ENCODE results near the gene SEC61A2.

SEC61A2 gene

DNA sequence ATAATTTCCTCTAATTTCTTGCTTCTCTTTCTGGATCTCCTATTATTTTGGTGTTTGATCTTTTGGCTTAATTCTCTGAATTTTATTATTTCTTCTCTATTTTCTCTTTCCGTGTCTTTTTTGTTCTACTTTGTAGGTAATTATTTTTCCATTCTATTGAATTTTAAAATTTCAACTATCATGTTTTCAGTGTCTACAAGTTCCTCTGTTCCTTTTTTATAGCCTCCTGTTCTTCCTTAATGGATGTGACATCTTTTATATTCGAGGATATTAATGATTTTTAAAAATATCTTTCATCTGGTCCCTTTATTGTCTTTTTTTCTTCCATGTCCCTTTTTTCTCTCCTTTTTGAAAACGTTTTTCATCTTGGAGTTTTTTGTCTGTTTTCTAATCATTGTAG lies 77.6 kb downstream of the SEC61A2 start:
- H3K27me3 ChIP-seq (ENCODE audit: insufficient read depth, low read length, poor library complexity, severe bottlenecking): no peaks in the 10 kb centered on the region
- H3K36me3 ChIP-seq (ENCODE audit: insufficient read depth, low read length): peaks cover 56% of the 10 kb centered on the region; the same call in 1 of the 2 replicates
- no peak overlapping the region for H3K4me2 ChIP-seq (ENCODE audit: low read depth, low read length, poor library complexity, severe bottlenecking)
- H3K9me2 ChIP-seq (replicated peaks; ENCODE audit: low read depth, low read length): no peaks in the 10 kb centered on the region
- H3K4me1 ChIP-seq (ENCODE audit: insufficient read depth, low read length, poor library complexity, severe bottlenecking): no peaks in the 10 kb centered on the region
- H3K9ac ChIP-seq (ENCODE audit: low read depth, low read length, poor library complexity, severe bottlenecking): no peak overlapping the region
- no peak overlapping the region for H2AFZ ChIP-seq (ENCODE audit: low read length)
- peaks cover 18% of the 10 kb centered on the region for H4K20me1 ChIP-seq (ENCODE audit: insufficient read depth, low read length, poor library complexity, severe bottlenecking)
- TF ChIP-seq, protein P1, sequence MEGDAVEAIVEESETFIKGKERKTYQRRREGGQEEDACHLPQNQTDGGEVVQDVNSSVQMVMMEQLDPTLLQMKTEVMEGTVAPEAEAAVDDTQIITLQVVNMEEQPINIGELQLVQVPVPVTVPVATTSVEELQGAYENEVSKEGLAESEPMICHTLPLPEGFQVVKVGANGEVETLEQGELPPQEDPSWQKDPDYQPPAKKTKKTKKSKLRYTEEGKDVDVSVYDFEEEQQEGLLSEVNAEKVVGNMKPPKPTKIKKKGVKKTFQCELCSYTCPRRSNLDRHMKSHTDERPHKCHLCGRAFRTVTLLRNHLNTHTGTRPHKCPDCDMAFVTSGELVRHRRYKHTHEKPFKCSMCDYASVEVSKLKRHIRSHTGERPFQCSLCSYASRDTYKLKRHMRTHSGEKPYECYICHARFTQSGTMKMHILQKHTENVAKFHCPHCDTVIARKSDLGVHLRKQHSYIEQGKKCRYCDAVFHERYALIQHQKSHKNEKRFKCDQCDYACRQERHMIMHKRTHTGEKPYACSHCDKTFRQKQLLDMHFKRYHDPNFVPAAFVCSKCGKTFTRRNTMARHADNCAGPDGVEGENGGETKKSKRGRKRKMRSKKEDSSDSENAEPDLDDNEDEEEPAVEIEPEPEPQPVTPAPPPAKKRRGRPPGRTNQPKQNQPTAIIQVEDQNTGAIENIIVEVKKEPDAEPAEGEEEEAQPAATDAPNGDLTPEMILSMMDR (conservative IDR thresholded peaks at IDR 0.05; ENCODE audit: low read length): no peak
- TF ChIP-seq EZH2phosphoT487 (IDR thresholded peaks at IDR 0.05; ENCODE audit: borderline replicate concordance): no peak
- H3F3A ChIP-seq (ENCODE audit: low read depth): no peaks in the 10 kb centered on the region
- H3K4me3 ChIP-seq (ENCODE audit: low read length, poor library complexity, severe bottlenecking): no peak overlapping the region
- peaks cover 49% of the 10 kb centered on the region for H3K79me2 ChIP-seq (ENCODE audit: insufficient read depth, low read length)
- no peaks in the 10 kb centered on the region for H3K9me3 ChIP-seq (ENCODE audit: insufficient read depth, low read depth, low read length)

DNA sequence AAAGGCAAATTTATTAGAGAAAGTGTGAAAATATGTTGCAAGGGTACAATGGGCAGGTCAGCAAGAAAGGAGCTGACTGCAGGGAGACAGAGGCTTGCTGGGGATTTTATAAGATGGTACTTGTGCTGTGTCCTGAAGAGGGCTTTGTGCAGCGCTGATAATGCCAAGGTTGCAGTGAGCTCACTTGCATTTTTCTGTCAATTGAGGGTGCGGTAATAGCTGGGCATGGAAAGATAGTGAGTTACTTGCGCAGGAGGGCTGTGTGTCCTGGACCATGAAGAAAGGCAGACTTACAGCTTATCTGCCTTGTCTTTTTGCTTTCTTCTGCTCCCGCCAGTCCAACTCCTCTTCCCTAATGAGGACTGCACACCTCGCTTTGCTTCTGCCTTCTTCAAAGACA lies 79.0 kb downstream of the SEC61A2 start:
- Histone ChIP-seq H3K9ac (ENCODE audit: low read depth, low read length, poor library complexity, severe bottlenecking) (no peak overlapping the region), H3F3A (ENCODE audit: low read depth) (no peaks in the 10 kb centered on the region), H3K4me1 (ENCODE audit: insufficient read depth, low read length, poor library complexity, severe bottlenecking) (no peaks in the 10 kb centered on the region), H3K27me3 (ENCODE audit: insufficient read depth, low read length, poor library complexity, severe bottlenecking) (no peaks in the 10 kb centered on the region), H2AFZ (ENCODE audit: low read length) (no peak overlapping the region), H3K9me2 (replicated peaks; ENCODE audit: low read depth, low read length) (no peaks in the 10 kb centered on the region), H3K4me3 (ENCODE audit: low read length, poor library complexity, severe bottlenecking) (no peak overlapping the region), H3K4me2 (ENCODE audit: low read depth, low read length, poor library complexity, severe bottlenecking) (no peak overlapping the region), H4K20me1 (ENCODE audit: insufficient read depth, low read length, poor library complexity, severe bottlenecking) (peaks cover 11% of the 10 kb centered on the region), H3K36me3 (ENCODE audit: insufficient read depth, low read length) (peaks cover 59% of the 10 kb centered on the region; the same call in 1 of the 2 replicates), H3K9me3 (ENCODE audit: insufficient read depth, low read depth, low read length) (no peaks in the 10 kb centered on the region), H3K79me2 (ENCODE audit: insufficient read depth, low read length) (peaks cover 36% of the 10 kb centered on the region)
- TF ChIP-seq, protein P1 (conservative IDR thresholded peaks at IDR 0.05; ENCODE audit: low read length): no peak
- TF ChIP-seq EZH2phosphoT487 (IDR thresholded peaks at IDR 0.05; ENCODE audit: borderline replicate concordance): no peak

DNA sequence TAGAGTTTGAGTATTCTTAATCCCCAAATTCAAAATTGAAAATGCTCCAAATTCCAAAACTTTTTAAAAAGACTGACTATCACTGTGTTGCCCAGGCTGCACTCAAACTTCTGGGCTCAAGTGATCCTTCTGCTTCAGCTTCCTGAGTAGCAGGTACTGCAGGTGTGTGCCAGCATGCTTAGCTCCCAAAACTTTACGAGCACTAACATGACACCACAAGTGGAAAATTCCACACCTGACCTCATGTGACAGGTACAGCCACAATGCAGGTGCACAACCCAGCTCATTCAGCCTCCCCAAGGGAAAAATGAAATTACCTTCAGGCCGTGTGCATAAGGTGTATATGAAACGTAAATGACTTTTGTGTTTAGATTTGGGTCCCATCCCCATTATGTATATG lies 83.0 kb downstream of the SEC61A2 start:
- Histone ChIP-seq H2AFZ (ENCODE audit: low read length) (no peak overlapping the region), H3K27me3 (ENCODE audit: insufficient read depth, low read length, poor library complexity, severe bottlenecking) (no peaks in the 10 kb centered on the region), H3K9me2 (replicated peaks; ENCODE audit: low read depth, low read length) (no peaks in the 10 kb centered on the region), H3K9ac (ENCODE audit: low read depth, low read length, poor library complexity, severe bottlenecking) (no peak overlapping the region), H4K20me1 (ENCODE audit: insufficient read depth, low read length, poor library complexity, severe bottlenecking) (peaks cover 20% of the 10 kb centered on the region), H3K4me2 (ENCODE audit: low read depth, low read length, poor library complexity, severe bottlenecking) (no peak overlapping the region), H3K9me3 (ENCODE audit: insufficient read depth, low read depth, low read length) (no peaks in the 10 kb centered on the region), H3K4me1 (ENCODE audit: insufficient read depth, low read length, poor library complexity, severe bottlenecking) (peaks cover 10% of the 10 kb centered on the region), H3K4me3 (ENCODE audit: low read length, poor library complexity, severe bottlenecking) (no peak overlapping the region), H3K79me2 (ENCODE audit: insufficient read depth, low read length) (peaks cover 4% of the 10 kb centered on the region), H3K36me3 (ENCODE audit: insufficient read depth, low read length) (peaks cover 70% of the 10 kb centered on the region), H3F3A (ENCODE audit: low read depth) (no peaks in the 10 kb centered on the region)
- TF ChIP-seq, protein P1 (conservative IDR thresholded peaks at IDR 0.05; ENCODE audit: low read length): no peak
- no peak for TF ChIP-seq EZH2phosphoT487 (IDR thresholded peaks at IDR 0.05; ENCODE audit: borderline replicate concordance)
